GM12865 (cell line): ENCODE results near the gene CCNL2.

ENCODE experiments used
- DNase-seq: peaks from one replicate; pipeline ENCODE4 v3.0.0; 2010; ENCODE audit warnings: low read depth
- H3K4me3 ChIP-seq: 2 replicates; pipeline ENCODE4 v1.5.1; 2011; ENCODE audit warnings: mild to moderate bottlenecking, low read depth, low read length, control low read depth
- CTCF ChIP-seq: IDR thresholded peaks from 2 replicates; pipeline ENCODE4 v1.5.1; 2011; ENCODE audit warnings: low read length, control low read depth, low read depth, inconsistent platforms; ENCODE audit not compliant: insufficient read depth; ENCODE audit errors: missing control alignments

CCNL2 gene

GRCh38 chr1:1377540-1378205, 21.5 kb downstream of the CCNL2 start:
- TF ChIP-seq CTCF, result no peak
- no peak for DNase-seq

GRCh38 chr1:1376551-1377226, 22.4 kb downstream of the CCNL2 start:
- DNase-seq, result no peak
- TF ChIP-seq CTCF, result no peak
- no peak overlapping the region for H3K4me3 ChIP-seq

More at GRCh38 chr1:1377540-1378205, 21.5 kb downstream of the CCNL2 start:
- no peak overlapping the region for H3K4me3 ChIP-seq

- peak within 1 kb of the TSS; percentile 76 for H3K4me3 ChIP-seq
- TF ChIP-seq CTCF, result peak; percentile 30
- peak; percentile 100 for DNase-seq
Observed at GRCh38 chr1:1374929-1375662, 24.0 kb downstream of the CCNL2 start, which contains the start of gene AURKAIP1. TSS of gene AURKAIP1 (minus strand) at chr1:1375207. CDS start at chr1:1374756, 451 bp downstream.

GRCh38 chr1:1374589-1374928, 24.6 kb downstream of the CCNL2 start:
- H3K4me3 ChIP-seq, result peak overlapping the region; percentile 76
- no peak for TF ChIP-seq CTCF
- DNase-seq, result no peak

GRCh38 chr1:1373815-1374588, 25.1 kb downstream of the CCNL2 start:
- peak overlapping the region; percentile 76 for H3K4me3 ChIP-seq
- no peak for TF ChIP-seq CTCF
- DNase-seq, result no peak

GRCh38 chr1:1373051-1373814, 25.9 kb downstream of the CCNL2 start:
- TF ChIP-seq CTCF, result no peak
- no peak for DNase-seq
- peak overlapping the region; percentile 76; the same call in 1 of the 2 replicates for H3K4me3 ChIP-seq
